Activated CD4-positive, alpha-beta memory T cell treated with anti-CD3 and anti-CD28 coated beads for 36 hours (primary cell): ENCODE results near the gene TUBGCP2. TPM values are rescaled to one million over a fixed set of nuclear protein-coding genes. Genes with fewer than 3 reads are reported as not detected.

Experiments
- CTCF ChIA-PET: fragments of 350-600 bp; sonication (Branson Sonifier 250); formaldehyde crosslinking; loops from one replicate; lab custom pipeline; 2021; ENCODE audit warnings: antibody characterized with exemption, inconsistent platforms; lab: Charles Lee
- POLR2A ChIA-PET: fragments of 350-600 bp; sonication (Branson Sonifier 250); formaldehyde crosslinking; loops from one replicate; lab custom pipeline; 2021; ENCODE audit warnings: antibody characterized with exemption; lab: Charles Lee
- DNase-seq: peaks from one replicate; pipeline ENCODE4 v3.0.0-alpha.2; 2020
- H3K27ac Mint-ChIP-seq: one replicate; pipeline ENCODE4 v1.8.0; 2021; ENCODE audit warnings: mixed read lengths
- H3K27me3 Mint-ChIP-seq: one replicate; pipeline ENCODE4 v1.8.0; 2021; ENCODE audit warnings: mixed read lengths
- H3K36me3 Mint-ChIP-seq: one replicate; pipeline ENCODE4 v1.8.0; 2021; ENCODE audit warnings: mixed read lengths
- H3K4me1 Mint-ChIP-seq: one replicate; pipeline ENCODE4 v1.8.0; 2021; ENCODE audit warnings: low read depth, mixed read lengths
- H3K4me3 Mint-ChIP-seq: one replicate; pipeline ENCODE4 v1.8.0; 2021; ENCODE audit warnings: mild to moderate bottlenecking, mixed read lengths
- H3K9me3 Mint-ChIP-seq: one replicate; pipeline ENCODE4 v1.8.0; 2021; ENCODE audit warnings: mixed read lengths
- intact Hi-C: fragments of 100-400 bp; cut with micrococcal nuclease; formaldehyde crosslinking; loops from one replicate; pipeline ENCODE4 v1.15.1; 2023
- total RNA-seq, 2 experiments: library from RNA; stranded (reverse); gene quantifications; one replicate each; pipeline ENCODE4 v1.2.3, GENCODE V29; 2021

The TUBGCP2 gene
- total RNA-seq, 2 experiments from 2014 or later, result 54.5 to 59.1 TPM

- H3K4me1 Mint-ChIP-seq, result peaks cover 9% of the 10 kb centered on the region
- H3K36me3 Mint-ChIP-seq, result peaks cover 2% of the 10 kb centered on the region
- ChIA-PET POLR2A (no interaction called here), CTCF (interaction anchor here (0.6 to 3.9 kb wide), 2 partner anchors 12 to 136 kb away, joined by 3 to 30 read pairs; no protein-coding TSS in a partner anchor)
- H3K27me3 Mint-ChIP-seq, result no peaks in the 10 kb centered on the region
- no peak overlapping the region for H3K27ac Mint-ChIP-seq
- no peak overlapping the region for H3K4me3 Mint-ChIP-seq
- no peak for DNase-seq
- intact Hi-C loops, result no loop called here
- H3K9me3 Mint-ChIP-seq, result no peaks in the 10 kb centered on the region
These were observed 7.6 kb upstream of the TUBGCP2 start for GRCh38 chr10:133316266-133316665.

GRCh38 chr10:133315847-133316246, 7.2 kb upstream of the TUBGCP2 start:
- intact Hi-C loops, result no loop called here
- no peaks in the 10 kb centered on the region for H3K9me3 Mint-ChIP-seq
- H3K36me3 Mint-ChIP-seq, result peaks cover 2% of the 10 kb centered on the region
- H3K27me3 Mint-ChIP-seq, result no peaks in the 10 kb centered on the region
- H3K4me3 Mint-ChIP-seq, result no peak overlapping the region
- ChIA-PET POLR2A (no interaction called here), CTCF (interaction anchor here (0.6 to 3.9 kb wide), 2 partner anchors 13 to 136 kb away, joined by 3 to 30 read pairs; no protein-coding TSS in a partner anchor)
- H3K27ac Mint-ChIP-seq, result no peak overlapping the region
- DNase-seq, result no peak
- peaks cover 9% of the 10 kb centered on the region for H3K4me1 Mint-ChIP-seq

- DNase-seq, result no peak
- H3K27me3 Mint-ChIP-seq, result no peaks in the 10 kb centered on the region
- H3K36me3 Mint-ChIP-seq, result peaks cover 6% of the 10 kb centered on the region
- intact Hi-C loops, result no loop called here
- H3K4me1 Mint-ChIP-seq, result peaks cover 9% of the 10 kb centered on the region
- ChIA-PET CTCF (interaction anchor here (1.3 to 3.9 kb wide), 2 partner anchors 14 to 17 kb away, joined by 3 to 30 read pairs; no protein-coding TSS in a partner anchor), POLR2A (no interaction called here)
- no peaks in the 10 kb centered on the region for H3K9me3 Mint-ChIP-seq
- H3K27ac Mint-ChIP-seq, result no peak overlapping the region
- no peak overlapping the region for H3K4me3 Mint-ChIP-seq
These were observed 6.2 kb upstream of the TUBGCP2 start for GRCh38 chr10:133314911-133315310.

GRCh38 chr10:133313192-133313591, 4.5 kb upstream of the TUBGCP2 start:
- ChIA-PET CTCF (interaction anchor here (0.8 to 3.9 kb wide), 2 partner anchors 15 to 23 kb away, joined by 3 to 30 read pairs; partner anchors contain the start of gene CALY), POLR2A (no interaction called here)
- Mint-ChIP-seq H3K27me3 (no peaks in the 10 kb centered on the region), H3K4me1 (no peaks in the 10 kb centered on the region), H3K4me3 (no peak overlapping the region), H3K36me3 (peaks cover 8% of the 10 kb centered on the region), H3K27ac (no peak overlapping the region), H3K9me3 (no peaks in the 10 kb centered on the region)
- intact Hi-C loops, result no loop called here
- no peak for DNase-seq

GRCh38 chr10:133312769-133313145, 4.1 kb upstream of the TUBGCP2 start:
- intact Hi-C loops, result no loop called here

GRCh38 chr10:133312016-133312768, 3.5 kb upstream of the TUBGCP2 start:
- peaks cover 7% of the 10 kb centered on the region for H3K4me1 Mint-ChIP-seq
- ChIA-PET CTCF (no interaction called here), POLR2A (no interaction called here)
- no peak overlapping the region for H3K27ac Mint-ChIP-seq
- intact Hi-C loops, result no loop called here
- H3K36me3 Mint-ChIP-seq, result peaks cover 12% of the 10 kb centered on the region
- no peaks in the 10 kb centered on the region for H3K27me3 Mint-ChIP-seq
- DNase-seq, result no peak
- H3K4me3 Mint-ChIP-seq, result no peak overlapping the region
- no peaks in the 10 kb centered on the region for H3K9me3 Mint-ChIP-seq

More at GRCh38 chr10:133312769-133313145, 4.1 kb upstream of the TUBGCP2 start:
- H3K4me1 Mint-ChIP-seq, result peaks cover 1% of the 10 kb centered on the region
- POLR2A ChIA-PET, result no interaction called here
- no peak overlapping the region for H3K27ac Mint-ChIP-seq
- CTCF ChIA-PET, result interaction anchor here (3.9 kb wide), 1 partner anchor 16 kb away, joined by 30 read pairs; no protein-coding TSS in a partner anchor
- peaks cover 12% of the 10 kb centered on the region for H3K36me3 Mint-ChIP-seq
- no peak for DNase-seq
- H3K4me3 Mint-ChIP-seq, result no peak overlapping the region
- no peaks in the 10 kb centered on the region for H3K9me3 Mint-ChIP-seq
- no peaks in the 10 kb centered on the region for H3K27me3 Mint-ChIP-seq

GRCh38 chr10:133311570-133311969, 2.9 kb upstream of the TUBGCP2 start:
- H3K27ac Mint-ChIP-seq, result no peak overlapping the region
- peaks cover 12% of the 10 kb centered on the region for H3K4me1 Mint-ChIP-seq
- ChIA-PET CTCF (no interaction called here), POLR2A (no interaction called here)
- DNase-seq, result no peak
- H3K4me3 Mint-ChIP-seq, result no peak overlapping the region
- intact Hi-C loops, result no loop called here
- no peaks in the 10 kb centered on the region for H3K9me3 Mint-ChIP-seq
- peaks cover 12% of the 10 kb centered on the region for H3K36me3 Mint-ChIP-seq
- H3K27me3 Mint-ChIP-seq, result no peaks in the 10 kb centered on the region

- Mint-ChIP-seq H3K4me3 (no peak overlapping the region), H3K27me3 (no peaks in the 10 kb centered on the region), H3K9me3 (no peaks in the 10 kb centered on the region), H3K36me3 (peaks cover 12% of the 10 kb centered on the region), H3K27ac (no peak overlapping the region), H3K4me1 (peaks cover 15% of the 10 kb centered on the region)
- DNase-seq, result no peak
- CTCF ChIA-PET, result interaction anchor here (1.0 kb wide), 1 partner anchor 19 kb away, joined by 3 read pairs; no protein-coding TSS in a partner anchor
- POLR2A ChIA-PET, result no interaction called here
- intact Hi-C loops, result no loop called here
These were observed 2.1 kb upstream of the TUBGCP2 start for GRCh38 chr10:133310789-133311188.

- H3K27me3 Mint-ChIP-seq, result no peaks in the 10 kb centered on the region
- no peak overlapping the region for H3K27ac Mint-ChIP-seq
- CTCF ChIA-PET, result interaction anchor here (0.9 to 1.4 kb wide), 3 partner anchors 19 to 167 kb away, joined by 3 to 4 read pairs (median 3); no protein-coding TSS in a partner anchor
- intact Hi-C loops, result no loop called here
- H3K4me1 Mint-ChIP-seq, result peaks cover 16% of the 10 kb centered on the region
- H3K9me3 Mint-ChIP-seq, result no peaks in the 10 kb centered on the region
- H3K4me3 Mint-ChIP-seq, result no peak overlapping the region
- H3K36me3 Mint-ChIP-seq, result peaks cover 13% of the 10 kb centered on the region
- no peak for DNase-seq
- POLR2A ChIA-PET, result no interaction called here
These were observed 1.7 kb upstream of the TUBGCP2 start for GRCh38 chr10:133310399-133310755.

- intact Hi-C loops, result loop anchor here (1.0 to 5.0 kb wide), 6 partner anchors 47 to 977 kb away; partner anchors contain the start of genes FUOM, LRRC27 and PAOX
- H3K4me3 Mint-ChIP-seq, result peak overlapping the region; percentile 35
- DNase-seq, result no peak
- no peaks in the 10 kb centered on the region for H3K9me3 Mint-ChIP-seq
- ChIA-PET CTCF (interaction anchor here (0.9 to 1.4 kb wide), 3 partner anchors 20 to 166 kb away, joined by 3 to 4 read pairs (median 3); no protein-coding TSS in a partner anchor), POLR2A (no interaction called here)
- H3K36me3 Mint-ChIP-seq, result peaks cover 14% of the 10 kb centered on the region
- peaks cover 21% of the 10 kb centered on the region for H3K4me1 Mint-ChIP-seq
- peak overlapping the region; percentile 42 for H3K27ac Mint-ChIP-seq
- no peaks in the 10 kb centered on the region for H3K27me3 Mint-ChIP-seq
These were observed 1.2 kb upstream of the TUBGCP2 start for GRCh38 chr10:133309720-133310398.

GRCh38 chr10:133309100-133309719, 538 bp upstream of the TUBGCP2 start:
- intact Hi-C loops, result loop anchor here (1.0 to 5.0 kb wide), 6 partner anchors 48 to 976 kb away; partner anchors contain the start of genes FUOM, LRRC27 and PAOX
- Mint-ChIP-seq H3K4me3 (peak overlapping the region; percentile 67), H3K9me3 (no peaks in the 10 kb centered on the region), H3K27me3 (no peaks in the 10 kb centered on the region), H3K27ac (peak overlapping the region; percentile 82), H3K4me1 (peaks cover 25% of the 10 kb centered on the region), H3K36me3 (peaks cover 14% of the 10 kb centered on the region)
- DNase-seq, result peak; percentile 96
- POLR2A ChIA-PET, result no interaction called here
- CTCF ChIA-PET, result interaction anchor here (0.9 to 1.4 kb wide), 2 partner anchors 34 to 166 kb away, joined by 3 to 4 read pairs; no protein-coding TSS in a partner anchor
